Progenitor cell of endocrine pancreas (in vitro differentiated cells): ENCODE data around the gene TMEM61. TPM values are rescaled to one million over a fixed set of nuclear protein-coding genes. Genes with fewer than 3 reads are reported as not detected.
A peak's percentile ranks its signal among the peaks of the same experiment; 100 is the strongest.

ENCODE experiments used
- DNase-seq: peaks from one replicate; pipeline ENCODE4 v3.0.0; 2021; ENCODE audit warnings: low spot score; ENCODE audit not compliant: unreplicated experiment
- H3K27ac Mint-ChIP-seq: 2 replicates; pipeline ENCODE4 v1.8.0; 2021; ENCODE audit warnings: mild to moderate bottlenecking, moderate library complexity, mixed read lengths
- H3K27me3 Mint-ChIP-seq: 2 replicates; pipeline ENCODE4 v1.8.0; 2021; ENCODE audit warnings: mixed read lengths
- H3K36me3 Mint-ChIP-seq: 2 replicates; pipeline ENCODE4 v1.8.0; 2022; ENCODE audit warnings: mixed read lengths; ENCODE audit not compliant: insufficient read depth
- H3K4me1 Mint-ChIP-seq: 2 replicates; pipeline ENCODE4 v1.8.0; 2021; ENCODE audit warnings: low read depth, mixed read lengths
- H3K4me3 Mint-ChIP-seq: 2 replicates; pipeline ENCODE4 v1.8.0; 2021; ENCODE audit warnings: low read depth, mild to moderate bottlenecking, moderate library complexity, mixed read lengths
- H3K9me3 Mint-ChIP-seq: 2 replicates; pipeline ENCODE4 v1.8.0; 2021; ENCODE audit warnings: low read depth, mixed read lengths
- CTCF ChIP-seq: fragments of 200-600 bp; sonication (generic); IDR thresholded peaks from one replicate; pipeline ENCODE4 v1.5.0; 2021; ENCODE audit warnings: antibody characterized with exemption, mild to moderate bottlenecking; ENCODE audit not compliant: unreplicated experiment
- total RNA-seq: library from RNA; stranded (reverse); gene quantifications from 2 replicates; pipeline ENCODE4 v1.2.1, GENCODE V29; 2021

The TMEM61 gene
- total RNA-seq, 1 donor from 2014 or later, result 0.53 TPM

- no peak for TF ChIP-seq CTCF
- no peak for DNase-seq
- H3K4me1 Mint-ChIP-seq, result peaks cover 19% of the 10 kb centered on the region
- H3K27me3 Mint-ChIP-seq, result peaks cover 59% of the 10 kb centered on the region
- peak overlapping the region; percentile 35 for H3K27ac Mint-ChIP-seq
- H3K36me3 Mint-ChIP-seq, result peaks cover 5% of the 10 kb centered on the region
- peak overlapping the region; percentile 83 for H3K4me3 Mint-ChIP-seq
- no peaks in the 10 kb centered on the region for H3K9me3 Mint-ChIP-seq
Observed at GRCh38 chr1:55038974-55039341, 58.5 kb downstream of the TMEM61 start.

- no peak for TF ChIP-seq CTCF
- H3K27ac Mint-ChIP-seq, result peak within 1 kb of the TSS; percentile 93
- H3K27me3 Mint-ChIP-seq, result peaks cover 58% of the 10 kb centered on the region
- peak; percentile 43 for DNase-seq
- peak within 1 kb of the TSS; percentile 83 for H3K4me3 Mint-ChIP-seq
- peaks cover 19% of the 10 kb centered on the region for H3K4me1 Mint-ChIP-seq
- H3K9me3 Mint-ChIP-seq, result no peaks in the 10 kb centered on the region
- H3K36me3 Mint-ChIP-seq, result peaks cover 5% of the 10 kb centered on the region
Observed at GRCh38 chr1:55039342-55040082, 59.1 kb downstream of the TMEM61 start, which contains the start of gene PCSK9. TSS of gene PCSK9 (plus strand) at chr1:55039548. CDS start at chr1:55039838, 290 bp downstream.

GRCh38 chr1:55040083-55040932, 59.9 kb downstream of the TMEM61 start:
- H3K4me3 Mint-ChIP-seq, result peak overlapping the region; percentile 83
- peaks cover 18% of the 10 kb centered on the region for H3K4me1 Mint-ChIP-seq
- H3K27ac Mint-ChIP-seq, result peak overlapping the region; percentile 81
- peaks cover 5% of the 10 kb centered on the region for H3K36me3 Mint-ChIP-seq
- no peak for TF ChIP-seq CTCF
- DNase-seq, result no peak
- H3K9me3 Mint-ChIP-seq, result no peaks in the 10 kb centered on the region
- peaks cover 54% of the 10 kb centered on the region for H3K27me3 Mint-ChIP-seq

GRCh38 chr1:55040933-55041494, 60.6 kb downstream of the TMEM61 start:
- no peak for TF ChIP-seq CTCF
- Mint-ChIP-seq H3K4me3 (peak overlapping the region; percentile 83), H3K4me1 (peaks cover 18% of the 10 kb centered on the region), H3K27me3 (peaks cover 49% of the 10 kb centered on the region), H3K9me3 (no peaks in the 10 kb centered on the region), H3K27ac (no peak overlapping the region), H3K36me3 (peaks cover 6% of the 10 kb centered on the region)
- DNase-seq, result no peak

GRCh38 chr1:55041613-55042012, 61.2 kb downstream of the TMEM61 start:
- Mint-ChIP-seq H3K9me3 (no peaks in the 10 kb centered on the region), H3K4me1 (peaks cover 18% of the 10 kb centered on the region), H3K27ac (no peak overlapping the region), H3K4me3 (peak overlapping the region; percentile 83), H3K36me3 (peaks cover 6% of the 10 kb centered on the region), H3K27me3 (peaks cover 44% of the 10 kb centered on the region)
- no peak for DNase-seq
- no peak for TF ChIP-seq CTCF
